Mucosa of descending colon (tissue), 3 donors: Measurements from ENCODE around the gene ICOSLG. TPM values are rescaled to one million over a fixed set of nuclear protein-coding genes. Genes with fewer than 3 reads are reported as not detected.
"Not testable (repeated sequence)": the region's sequence is repeated elsewhere in the genome, so short reads cannot be mapped to it uniquely, and the experiment has no call there.

Source experiments
- ATAC-seq: fragments of 200-7000 bp; cut with Tn5 transposase; one replicate; pipeline ENCODE4 v1.9.1; 2020; ENCODE audit warnings: mild to moderate bottlenecking, moderate library complexity
- DNase-seq, 3 donors: peaks; one replicate each; pipeline ENCODE4 v3.0.0-alpha.2; 2020
- H3K36me3 ChIP-seq: fragments of 200-600 bp; one replicate; pipeline ENCODE4 v1.8.0; 2021; ENCODE audit warnings: low read depth, mild to moderate bottlenecking
- H3K4me1 ChIP-seq: fragments of 200-600 bp; one replicate; pipeline ENCODE4 v1.8.0; 2021; ENCODE audit warnings: low read depth, mild to moderate bottlenecking
- H3K4me3 ChIP-seq: fragments of 200-600 bp; one replicate; pipeline ENCODE4 v1.8.0; 2021; ENCODE audit warnings: mild to moderate bottlenecking
- H3K9me3 ChIP-seq: fragments of 200-600 bp; one replicate; pipeline ENCODE4 v1.8.0; 2021; ENCODE audit warnings: mild to moderate bottlenecking
- intact Hi-C, 2 donors: fragments of 100-400 bp; cut with DNase I in 1 of 2; cut with micrococcal nuclease in 1 of 2; formaldehyde crosslinking; loops; one replicate each; pipeline versions ENCODE4 v1.11.0 to v1.11.1; 2022; cut with DNase I, micrococcal nuclease
- total RNA-seq, 3 donors: library from RNA; stranded (reverse); fragmentation: NEBNext Ultra II Directional in 2 of 3; extraction: Animal tissue kit (Norgen Biotek cat#: 25700) in 2 of 3; gene quantifications; one replicate each; pipeline versions ENCODE4 v1.2.1 to v1.2.4, GENCODE V29; 2021 to 2023
- TF ChIP-seq, protein P1 (sequence below): fragments of 200-600 bp; IDR thresholded peaks from one replicate; pipeline ENCODE4 v1.8.0; 2022; ENCODE audit warnings: antibody characterized with exemption, mild to moderate bottlenecking
- donor health status: DM: no; HTN: no; CAD: no; lungs with moderate emphysema.
- donor health status: DM: no; HTN: no; CAD: no.
- donor health status: DM: no; HTN: yes; CAD: no.

The ICOSLG gene
- total RNA-seq, 3 donors from 2014 or later = 3.0 to 8.5 (median 6.0) TPM

GRCh38 chr21:44258056-44258725, 17.4 kb upstream of the ICOSLG start:
- Histone ChIP-seq H3K4me3 (no peak overlapping the region), H3K36me3 (no peaks in the 10 kb centered on the region), H3K4me1 (no peaks in the 10 kb centered on the region), H3K9me3 (no peaks in the 10 kb centered on the region)
- ATAC-seq = no peak
- intact Hi-C loops = no loop called here
- peak in 1 of 3 donors; percentile 41 for DNase-seq
- TF ChIP-seq, protein P1, sequence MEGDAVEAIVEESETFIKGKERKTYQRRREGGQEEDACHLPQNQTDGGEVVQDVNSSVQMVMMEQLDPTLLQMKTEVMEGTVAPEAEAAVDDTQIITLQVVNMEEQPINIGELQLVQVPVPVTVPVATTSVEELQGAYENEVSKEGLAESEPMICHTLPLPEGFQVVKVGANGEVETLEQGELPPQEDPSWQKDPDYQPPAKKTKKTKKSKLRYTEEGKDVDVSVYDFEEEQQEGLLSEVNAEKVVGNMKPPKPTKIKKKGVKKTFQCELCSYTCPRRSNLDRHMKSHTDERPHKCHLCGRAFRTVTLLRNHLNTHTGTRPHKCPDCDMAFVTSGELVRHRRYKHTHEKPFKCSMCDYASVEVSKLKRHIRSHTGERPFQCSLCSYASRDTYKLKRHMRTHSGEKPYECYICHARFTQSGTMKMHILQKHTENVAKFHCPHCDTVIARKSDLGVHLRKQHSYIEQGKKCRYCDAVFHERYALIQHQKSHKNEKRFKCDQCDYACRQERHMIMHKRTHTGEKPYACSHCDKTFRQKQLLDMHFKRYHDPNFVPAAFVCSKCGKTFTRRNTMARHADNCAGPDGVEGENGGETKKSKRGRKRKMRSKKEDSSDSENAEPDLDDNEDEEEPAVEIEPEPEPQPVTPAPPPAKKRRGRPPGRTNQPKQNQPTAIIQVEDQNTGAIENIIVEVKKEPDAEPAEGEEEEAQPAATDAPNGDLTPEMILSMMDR = no peak

- DNase-seq (peak in 1 of 3 donors; percentile 22), ATAC-seq (no peak)
- H3K9me3 ChIP-seq = no peaks in the 10 kb centered on the region
- H3K36me3 ChIP-seq = no peaks in the 10 kb centered on the region
- TF ChIP-seq, protein P1 = no peak
- H3K4me1 ChIP-seq = no peaks in the 10 kb centered on the region
- intact Hi-C loops = no loop called here
- no peak overlapping the region for H3K4me3 ChIP-seq
Observed at GRCh38 chr21:44255511-44255981, 14.8 kb upstream of the ICOSLG start.

DNA sequence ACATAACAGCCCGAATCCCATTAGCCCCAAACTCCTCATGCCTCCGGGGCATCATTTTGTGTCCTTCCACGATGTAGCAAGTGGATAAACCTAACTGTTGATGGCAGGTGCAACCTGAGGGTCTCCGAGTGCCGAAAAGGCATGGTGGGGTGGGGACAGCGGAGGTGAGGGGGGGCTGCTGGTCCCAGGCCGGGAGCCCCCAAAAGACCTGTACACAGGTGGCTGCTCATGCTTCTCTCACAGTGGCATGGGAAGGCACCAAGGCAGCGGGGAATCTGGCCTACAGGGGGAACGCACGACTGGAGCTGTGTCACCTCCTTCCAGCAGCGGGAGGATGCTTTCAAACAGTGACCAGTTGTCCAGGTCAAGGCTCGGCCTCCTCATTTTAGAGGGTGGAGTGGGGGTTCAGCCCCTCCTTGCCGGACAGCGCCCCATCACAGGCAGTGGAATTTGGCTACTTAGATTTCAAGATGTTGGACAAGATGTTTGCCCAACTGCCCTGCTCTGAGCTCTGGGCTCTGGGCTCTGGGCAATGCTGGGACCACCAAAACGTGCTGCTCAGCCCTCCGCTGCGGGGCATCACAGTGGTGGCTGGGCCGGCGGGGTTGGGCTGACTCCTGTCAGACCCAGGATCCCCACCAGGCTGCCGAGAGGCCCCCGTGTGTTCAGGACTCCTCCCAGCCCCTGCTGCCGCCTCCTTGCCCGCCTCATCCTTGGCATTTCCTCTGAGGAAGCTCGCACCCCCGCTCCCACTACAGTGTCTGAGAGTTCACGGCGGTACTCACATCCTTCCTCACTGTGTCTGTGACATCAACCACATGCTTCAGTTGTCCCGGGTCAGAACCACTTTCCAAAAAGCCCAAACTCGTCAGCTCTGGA, 13.3 kb upstream of the ICOSLG start:
- DNase-seq (peak in 2 of 3 donors; percentile 19 to 43), ATAC-seq (no peak)
- no peak overlapping the region for H3K4me3 ChIP-seq
- TF ChIP-seq, protein P1 = no peak
- intact Hi-C loops = no loop called here
- H3K4me1 ChIP-seq = no peaks in the 10 kb centered on the region
- no peaks in the 10 kb centered on the region for H3K36me3 ChIP-seq
- H3K9me3 ChIP-seq = no peaks in the 10 kb centered on the region

- H3K9me3 ChIP-seq, H3K4me3 ChIP-seq, intact Hi-C loops, H3K36me3 ChIP-seq, DNase-seq, H3K4me1 ChIP-seq: not testable (repeated sequence)
- ATAC-seq = peak; percentile 47
Observed at GRCh38 chr21:44249204-44250037, 8.7 kb upstream of the ICOSLG start.

DNA sequence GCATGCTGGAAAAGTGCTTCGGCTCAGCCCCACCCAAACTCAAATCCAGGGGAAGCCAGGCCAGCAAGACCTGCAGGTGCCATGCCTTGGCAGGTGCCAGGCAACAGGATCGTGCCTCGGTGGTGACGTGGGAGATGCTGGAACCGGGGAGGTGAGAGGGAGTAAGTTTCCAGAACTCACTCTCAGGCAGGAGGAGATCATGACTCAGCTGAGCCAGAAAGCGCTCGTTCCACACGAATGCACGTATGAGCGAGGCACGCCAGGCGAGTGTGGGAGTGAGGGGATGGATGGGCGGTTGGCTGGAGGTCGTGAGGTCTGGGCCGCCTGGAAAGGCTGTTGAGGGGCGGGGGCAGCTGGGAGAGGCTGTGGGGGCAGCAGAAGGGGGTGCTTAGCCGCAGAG, 7.2 kb upstream of the ICOSLG start:
- intact Hi-C loops, ATAC-seq, H3K9me3 ChIP-seq, DNase-seq, H3K36me3 ChIP-seq, H3K4me3 ChIP-seq, H3K4me1 ChIP-seq: not testable (repeated sequence)

GRCh38 chr21:44243980-44244379, 3.2 kb upstream of the ICOSLG start:
- H3K4me3 ChIP-seq, DNase-seq, H3K36me3 ChIP-seq, intact Hi-C loops, H3K4me1 ChIP-seq, H3K9me3 ChIP-seq: not testable (repeated sequence)
- peak; percentile 78 for ATAC-seq

- DNase-seq, intact Hi-C loops, H3K36me3 ChIP-seq, H3K4me3 ChIP-seq, H3K4me1 ChIP-seq, H3K9me3 ChIP-seq: not testable (repeated sequence)
- ATAC-seq = peak; percentile 50
Observed at GRCh38 chr21:44241281-44241680, 538 bp upstream of the ICOSLG start.

DNA sequence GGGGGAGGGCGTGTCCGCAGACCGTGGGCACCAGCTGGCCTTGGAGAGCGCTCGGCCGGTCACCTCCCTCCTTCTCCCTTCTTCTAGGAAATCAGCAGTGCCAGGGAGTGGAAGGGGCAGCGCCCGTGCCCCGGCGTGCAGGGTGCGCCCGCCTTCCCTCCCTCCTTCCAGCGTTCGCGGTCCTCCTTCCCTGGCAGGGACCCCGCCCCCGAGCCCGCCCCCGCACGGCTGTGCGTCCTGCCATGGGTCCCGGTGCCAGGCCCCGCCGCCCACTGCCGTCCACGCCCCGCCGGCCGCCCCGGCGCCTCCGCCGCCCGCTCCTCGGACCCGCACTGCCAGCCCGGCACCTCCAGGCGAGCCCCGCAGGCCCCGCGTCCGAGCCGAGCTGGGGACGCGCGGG, 390 bp downstream of the ICOSLG start:
- intact Hi-C loops = not testable (repeated sequence)

GRCh38 chr21:44229561-44229960, 11.2 kb downstream of the ICOSLG start:
- ATAC-seq, H3K36me3 ChIP-seq, H3K9me3 ChIP-seq, H3K4me1 ChIP-seq, H3K4me3 ChIP-seq, intact Hi-C loops: not testable (repeated sequence)
- DNase-seq = peak in 1 of 3 donors; percentile 1

More for the DNA sequence above, 390 bp downstream of the ICOSLG start:
- ATAC-seq = peak; percentile 53
- not testable (repeated sequence) for H3K9me3 ChIP-seq, H3K36me3 ChIP-seq, H3K4me1 ChIP-seq, H3K4me3 ChIP-seq, DNase-seq

- intact Hi-C loops, H3K9me3 ChIP-seq, DNase-seq, ATAC-seq, H3K36me3 ChIP-seq, H3K4me3 ChIP-seq, H3K4me1 ChIP-seq: not testable (repeated sequence)
Observed at GRCh38 chr21:44228109-44228508, 12.6 kb downstream of the ICOSLG start.
